AG08396 (cell line): ENCODE data around the gene TMED4.

ENCODE experiments used
- DNase-seq: peaks from one replicate; pipeline ENCODE4 v3.0.0; 2012; ENCODE audit warnings: low spot score, mixed read lengths

Gene TMED4

DNA sequence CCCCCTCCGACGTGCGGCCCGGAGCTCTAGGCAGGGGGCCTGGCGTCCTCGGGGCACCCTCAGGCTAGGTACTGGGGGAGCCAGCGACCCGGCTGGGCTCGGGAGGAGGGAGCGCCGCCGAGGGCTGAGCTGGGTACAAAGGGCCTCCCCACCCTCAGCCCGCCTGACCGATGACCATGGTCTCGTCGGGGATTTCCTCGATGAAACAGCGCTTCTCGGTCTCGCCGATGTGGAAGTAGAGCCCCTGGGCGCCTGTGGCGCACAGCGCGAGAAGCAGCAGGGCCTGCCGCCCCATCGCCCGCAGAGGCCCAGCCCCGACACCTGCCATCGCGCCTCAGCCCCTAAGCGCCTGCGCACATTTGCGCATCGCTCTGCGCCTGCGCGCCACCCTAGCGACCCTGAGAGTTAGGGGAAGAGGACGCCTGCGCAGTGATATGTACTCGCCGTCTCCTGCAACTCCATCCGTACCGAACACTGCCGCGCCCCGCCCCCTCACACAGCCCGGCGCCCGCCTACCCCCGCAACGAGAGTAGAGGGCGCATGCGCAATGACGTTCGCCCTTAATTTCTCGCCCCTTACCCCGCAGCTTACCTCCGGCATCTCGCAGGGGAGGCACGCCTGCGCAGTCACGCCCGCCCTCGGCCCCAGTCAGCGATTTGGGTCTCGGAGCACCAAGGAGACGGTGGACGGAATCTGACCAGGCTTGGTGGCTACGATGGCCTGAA is at the start of gene TMED4:
Gene TMED4, minus strand, starts transcription at position 353 of the 725 bp plus-strand sequence. Its CDS starts 25 bp downstream, at position 328.
- DNase-seq: peak; percentile 100

DNA sequence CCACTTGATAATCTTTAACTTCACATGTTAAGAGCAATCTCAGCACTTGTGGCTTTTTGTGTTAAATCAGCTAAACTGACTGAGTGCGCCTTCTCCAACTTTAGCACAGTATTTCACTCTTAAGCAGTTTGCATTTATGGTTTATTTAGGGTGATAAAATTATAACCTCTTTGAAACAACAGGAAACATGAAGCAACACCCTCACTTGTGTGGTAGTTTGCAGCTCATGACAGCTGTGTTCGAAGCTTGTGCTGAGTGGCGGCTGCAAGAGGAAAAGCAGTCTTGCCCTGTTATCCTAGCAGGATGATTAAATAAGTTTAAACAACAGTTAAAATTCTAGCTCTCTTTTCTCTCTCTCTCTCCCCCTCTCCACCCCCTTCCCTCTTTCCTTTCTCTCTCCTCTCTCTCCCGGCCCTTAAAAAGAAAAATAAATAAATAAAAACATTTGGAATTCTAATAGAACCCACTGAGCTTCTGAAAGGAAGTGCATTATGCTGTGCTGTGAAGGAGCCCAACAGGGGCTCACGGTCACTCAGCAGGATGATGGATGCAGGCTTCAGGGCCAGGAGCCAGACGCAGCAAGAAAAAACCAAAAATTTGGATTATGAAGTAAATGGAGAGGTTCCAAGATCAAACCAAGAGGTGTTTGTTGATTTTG is 49.6 kb upstream of the TMED4 start:
- DNase-seq: no peak

DNA sequence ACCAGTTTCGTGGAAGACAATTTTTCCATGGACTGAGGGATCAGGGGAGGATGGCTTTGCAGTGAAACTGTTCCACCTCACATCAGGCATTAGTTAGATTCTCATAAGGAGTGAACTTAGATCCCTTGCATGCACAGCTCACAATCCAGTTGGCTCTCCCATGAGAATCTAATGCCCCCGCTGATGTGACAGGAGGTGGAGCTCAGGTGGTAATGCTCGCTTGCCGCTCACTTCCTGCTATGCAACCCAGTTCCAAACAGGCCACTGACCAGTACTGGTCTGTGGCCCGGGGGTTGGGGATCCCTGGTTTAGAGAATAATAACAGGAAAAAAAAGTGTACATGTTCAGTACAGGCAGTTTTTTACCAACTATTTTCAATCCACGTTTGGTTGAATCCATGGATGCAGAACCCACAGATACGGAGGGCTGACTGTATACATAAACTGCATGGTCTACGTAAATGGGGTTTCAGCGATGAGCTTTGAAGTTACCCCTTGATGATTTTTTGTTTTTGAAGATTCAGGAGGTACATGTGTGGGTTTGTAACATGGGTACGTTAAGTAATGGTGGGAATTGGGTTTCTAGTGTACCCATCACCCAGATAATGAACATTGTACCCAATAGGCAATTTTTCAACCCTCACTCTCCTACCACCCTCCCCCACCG is 48.9 kb upstream of the TMED4 start:
- no peak for DNase-seq

DNA sequence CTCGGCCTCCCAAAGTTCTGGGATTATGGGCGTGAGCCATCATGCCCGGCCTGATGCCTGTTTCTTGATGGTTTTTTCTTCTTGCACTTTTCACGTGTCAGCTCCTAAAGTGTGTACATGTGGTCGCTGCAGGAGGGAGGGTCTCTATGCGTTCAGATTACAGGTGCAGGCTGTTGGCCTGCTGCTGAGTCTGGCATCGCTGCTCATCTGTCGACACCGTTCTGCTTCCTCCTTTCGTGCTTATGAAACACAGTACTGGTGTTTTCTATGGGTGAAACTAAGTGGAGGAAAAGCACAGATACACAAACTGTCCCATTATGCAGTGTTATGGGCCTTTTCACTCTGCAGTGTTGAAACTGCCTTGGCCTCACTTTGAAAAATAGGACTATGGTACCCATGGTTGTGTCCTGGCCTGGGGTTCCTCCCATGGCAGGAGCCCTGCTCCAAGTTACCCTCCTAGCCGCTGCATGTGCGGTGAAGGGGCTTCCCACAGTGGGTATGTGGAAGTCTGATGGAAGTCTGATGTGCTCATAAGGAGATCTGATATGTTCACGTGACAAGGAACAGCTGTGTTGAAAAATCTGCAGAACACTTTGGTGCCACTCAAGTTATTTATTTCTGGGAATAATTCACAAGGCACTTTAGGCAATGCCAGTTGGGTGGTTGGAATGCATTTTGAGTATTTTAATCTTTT is 47.9 kb upstream of the TMED4 start:
- DNase-seq: no peak

DNA sequence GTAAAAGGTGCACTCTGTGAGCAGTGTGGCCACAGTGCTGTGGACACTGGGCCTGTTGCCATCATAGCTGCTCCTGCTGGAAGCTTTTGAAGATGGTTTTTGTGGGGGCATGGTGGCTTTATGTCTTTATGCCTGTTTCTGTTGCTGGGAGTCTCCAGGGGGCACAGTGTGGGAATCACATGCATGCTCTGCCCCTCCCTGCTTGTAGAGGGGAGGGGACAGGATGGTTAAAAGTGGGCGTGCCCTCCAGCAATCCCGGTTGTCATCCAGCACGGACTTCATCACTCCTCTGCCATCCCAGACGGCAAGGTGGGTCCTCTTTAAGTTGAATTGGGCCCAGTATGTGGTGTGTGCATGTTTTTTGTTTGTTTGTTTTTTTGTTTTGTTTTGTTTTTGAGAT is 44.6 kb upstream of the TMED4 start:
- DNase-seq: no peak

DNA sequence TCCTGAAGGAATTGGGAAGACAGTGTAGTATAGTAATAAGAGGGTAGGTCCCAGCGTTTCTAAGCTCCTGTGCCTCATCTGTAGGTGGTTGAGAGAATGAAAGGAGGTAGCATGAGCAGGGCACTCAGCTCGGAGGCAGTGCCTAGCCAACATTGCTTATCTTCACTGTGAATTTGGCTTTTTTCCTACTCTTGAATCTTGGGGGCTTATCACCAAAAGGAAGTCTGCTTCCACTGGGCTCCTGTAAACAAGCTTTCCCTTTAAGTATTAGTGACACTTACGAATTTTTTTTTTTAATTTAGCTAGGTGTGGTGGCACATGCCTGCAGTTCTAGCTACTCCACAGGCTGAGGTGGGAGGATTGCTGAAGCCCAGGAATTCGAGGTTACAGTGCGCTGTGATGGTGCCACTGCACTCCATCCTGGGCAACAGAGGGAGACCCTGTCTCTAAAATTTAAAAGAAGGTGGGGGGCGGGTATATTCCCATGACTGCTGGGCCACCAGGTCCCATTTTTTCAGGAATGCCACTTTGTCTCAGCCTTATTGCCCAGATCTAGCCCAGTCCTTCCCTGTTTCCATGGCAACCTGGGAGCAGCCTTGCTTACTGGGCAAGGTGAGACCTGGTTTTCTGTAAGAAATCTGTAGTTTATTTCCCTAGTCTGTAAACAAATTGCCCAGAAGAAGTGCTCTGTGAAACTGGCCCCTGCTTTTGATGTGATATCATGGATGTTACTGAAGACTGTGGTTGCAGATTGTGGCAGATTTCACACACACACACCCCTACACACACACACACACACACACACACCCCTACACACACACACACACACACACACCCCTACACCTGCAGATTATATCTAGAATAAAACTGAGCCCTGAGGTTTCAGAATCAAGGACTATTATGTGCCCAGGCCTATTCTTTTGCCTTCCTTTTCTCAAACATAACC is 43.8 kb upstream of the TMED4 start:
- no peak for DNase-seq

DNA sequence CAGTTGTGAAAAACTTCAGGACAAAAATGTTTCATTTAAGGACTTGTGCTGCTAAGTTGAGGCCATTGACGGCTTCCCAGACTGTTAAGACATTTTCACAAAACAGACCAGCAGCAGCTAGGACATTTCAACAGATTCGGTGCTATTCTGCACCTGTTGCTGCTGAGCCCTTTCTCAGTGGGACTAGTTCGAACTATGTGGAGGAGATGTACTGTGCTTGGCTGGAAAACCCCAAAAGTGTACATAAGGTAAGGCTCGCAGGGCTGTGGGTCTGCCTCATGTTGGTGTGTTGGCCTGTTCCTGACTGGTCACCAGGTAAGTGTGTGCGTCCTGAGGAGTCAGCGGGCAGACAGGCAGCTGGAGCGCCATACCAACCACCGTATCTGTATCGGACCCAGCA is 42.3 kb upstream of the TMED4 start:
- no peak for DNase-seq

DNA sequence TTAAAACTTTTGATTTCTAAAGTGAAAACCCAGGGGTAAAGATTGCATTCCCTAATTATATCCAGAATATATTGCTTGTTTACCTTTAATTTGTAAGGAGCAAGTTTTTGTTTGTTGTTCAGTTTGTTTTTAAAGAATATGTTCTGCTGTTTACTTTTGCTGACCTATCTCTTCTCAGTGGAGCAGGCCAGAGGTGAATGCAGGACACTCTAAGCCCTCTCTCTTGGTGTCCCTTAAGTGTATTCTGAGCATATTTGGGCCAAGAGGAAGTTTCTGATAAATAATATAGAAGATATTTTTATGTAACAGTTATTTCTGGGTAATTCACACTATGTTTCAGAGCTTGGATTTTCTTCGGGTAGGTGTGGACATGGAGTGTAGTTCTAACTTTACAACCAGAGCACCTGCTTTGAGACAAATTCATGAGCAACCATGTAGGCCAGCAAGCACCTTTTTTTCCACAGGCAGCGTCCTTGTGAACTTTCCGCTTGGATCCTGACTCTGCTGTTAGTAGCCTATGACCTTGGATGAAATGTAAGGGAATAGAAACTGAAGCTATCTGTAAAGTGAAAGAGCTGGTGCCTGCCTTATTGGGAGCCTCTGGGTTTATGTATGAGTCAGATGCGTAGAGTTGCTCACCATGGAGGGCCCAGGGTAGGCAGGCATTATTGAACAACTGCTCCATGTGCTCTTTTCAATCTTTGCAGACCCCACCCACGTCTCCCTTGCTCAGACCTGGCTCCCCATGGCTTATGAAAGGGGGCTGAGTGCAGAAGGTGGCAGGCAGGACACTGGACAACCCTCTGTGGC is 40.5 kb upstream of the TMED4 start:
- DNase-seq: no peak

DNA sequence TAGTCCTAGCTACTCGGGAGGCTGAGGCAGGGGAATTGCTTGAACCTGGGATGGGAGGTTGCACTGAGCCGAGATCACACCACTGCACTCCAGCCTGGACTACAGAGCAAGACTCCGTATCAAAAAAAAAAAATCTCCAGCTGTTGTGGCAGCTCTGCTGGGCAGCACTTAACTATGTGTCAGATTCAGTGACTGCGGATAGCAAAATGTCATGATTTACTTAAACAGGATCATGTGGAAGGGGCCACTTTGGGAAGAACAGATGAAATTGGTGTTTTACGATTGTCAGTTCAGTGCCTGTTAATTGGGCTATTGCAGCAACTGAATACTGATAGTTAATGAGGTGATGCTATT is 39.7 kb upstream of the TMED4 start:
- DNase-seq: no peak

DNA sequence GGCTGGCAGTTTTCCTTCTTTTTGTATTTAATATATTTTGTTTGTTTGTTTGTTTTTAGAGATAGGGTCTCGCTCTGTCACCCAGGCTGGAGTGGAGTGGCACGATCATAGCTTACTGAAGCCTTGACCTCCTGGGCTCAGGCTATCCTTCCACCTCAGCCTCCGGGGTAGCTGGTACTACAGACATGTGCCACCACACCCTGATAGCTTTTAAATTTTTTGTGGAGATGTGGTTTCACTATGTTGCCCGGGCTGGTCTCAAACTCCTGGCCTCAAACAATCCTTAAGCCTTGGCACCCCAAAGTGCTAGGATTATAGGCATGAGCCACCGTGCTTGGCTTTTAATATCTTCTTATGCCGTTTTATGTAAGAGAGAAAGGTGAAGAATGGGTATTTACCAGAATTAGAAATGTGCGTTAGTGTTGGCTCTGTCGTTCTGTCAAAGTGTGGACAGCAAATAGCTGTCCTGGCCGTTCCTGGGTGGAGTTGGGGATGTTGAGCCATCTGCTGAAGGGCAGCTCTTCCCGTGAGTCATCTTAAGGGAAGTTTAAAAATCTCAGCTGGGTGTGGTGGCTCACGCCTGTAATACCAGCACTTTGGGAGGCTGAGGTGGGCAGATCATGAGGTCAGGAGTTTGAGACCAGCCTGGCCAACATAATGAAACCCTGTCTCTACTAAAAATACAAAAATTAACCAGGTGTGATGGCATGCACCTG is 39.2 kb upstream of the TMED4 start:
- no peak for DNase-seq

DNA sequence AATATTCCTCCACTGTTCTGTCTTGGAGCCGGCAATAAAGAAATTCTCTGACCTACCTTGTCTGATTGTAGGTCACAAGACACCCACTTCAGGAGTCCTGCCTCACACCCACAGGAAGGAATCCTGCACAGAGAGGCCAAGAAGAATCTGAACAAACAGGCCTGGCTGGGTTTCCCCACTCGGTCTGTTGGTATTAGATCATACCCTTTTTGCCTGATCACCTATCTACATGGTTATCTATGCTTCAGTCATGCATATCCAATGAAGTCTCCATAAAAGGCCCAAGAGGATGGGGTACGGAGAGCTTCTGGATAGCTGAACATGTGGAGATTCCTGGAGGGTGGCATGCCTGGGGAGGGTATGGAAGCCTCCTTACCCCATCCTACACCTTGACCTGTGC is 36.7 kb upstream of the TMED4 start:
- no peak for DNase-seq

DNA sequence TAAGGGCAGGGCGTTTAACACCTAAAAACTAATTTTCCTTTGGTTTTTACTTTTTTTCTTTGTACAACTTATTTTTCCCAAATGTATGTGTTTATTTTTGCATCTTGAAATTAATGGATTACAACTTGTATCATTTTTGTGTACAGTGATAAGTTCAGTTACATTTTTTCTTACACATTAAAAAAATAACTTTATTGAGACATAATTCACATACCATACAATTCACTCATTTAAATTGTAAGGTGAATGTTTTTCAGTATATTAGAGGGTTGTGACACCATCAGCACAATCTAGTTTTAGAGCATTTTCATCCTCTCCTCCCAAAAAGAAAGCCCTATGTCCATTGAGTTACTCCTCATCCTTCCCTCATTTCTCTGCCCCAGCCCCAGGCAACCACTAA is 36.0 kb upstream of the TMED4 start:
- no peak for DNase-seq

DNA sequence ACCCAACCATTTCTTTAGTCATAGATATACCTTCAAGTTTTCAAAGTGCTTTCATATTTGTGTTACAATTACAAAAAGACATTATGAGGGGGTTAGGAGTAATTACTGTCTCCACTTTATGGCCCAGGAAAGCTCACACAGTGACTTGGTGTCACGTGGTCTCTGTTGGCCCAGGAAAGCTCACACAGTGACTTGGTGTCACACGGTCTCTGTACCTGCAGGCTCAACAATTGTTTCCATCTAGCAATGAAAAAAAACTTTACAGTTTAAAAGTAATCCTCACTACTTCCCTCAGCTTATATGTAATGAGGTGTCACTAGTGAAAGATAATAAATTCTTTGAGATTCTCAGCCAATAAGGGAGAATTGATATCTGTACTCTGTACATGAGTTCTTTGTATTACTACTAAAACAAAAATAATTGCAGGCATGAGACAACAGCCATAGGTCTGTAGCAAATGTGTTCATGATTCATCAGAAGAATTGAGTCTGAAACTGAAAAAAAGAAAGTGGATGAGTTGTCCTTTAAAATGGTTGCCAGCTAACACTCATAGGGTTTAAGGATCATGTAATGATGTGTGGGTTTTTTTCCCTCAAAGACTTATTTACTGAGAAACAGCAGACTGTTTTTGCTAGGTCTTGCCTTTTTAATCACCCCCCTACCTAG is 35.3 kb upstream of the TMED4 start:
- DNase-seq: peak; percentile 48

DNA sequence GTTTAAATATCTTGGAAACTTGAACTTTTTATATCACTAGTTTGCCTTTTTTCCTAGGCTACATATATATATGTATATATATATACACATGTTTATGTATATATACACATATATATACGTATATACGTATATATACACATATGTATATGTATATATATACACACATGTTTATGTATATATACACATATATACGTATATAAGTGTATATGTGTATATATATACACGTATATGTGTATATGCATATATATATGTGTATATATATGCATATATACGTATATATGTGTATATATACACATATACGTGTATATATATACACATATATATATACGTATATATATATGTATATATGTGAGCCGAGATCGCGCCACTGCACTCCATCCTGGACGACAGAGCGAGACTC is 34.5 kb upstream of the TMED4 start:
- no peak for DNase-seq

DNA sequence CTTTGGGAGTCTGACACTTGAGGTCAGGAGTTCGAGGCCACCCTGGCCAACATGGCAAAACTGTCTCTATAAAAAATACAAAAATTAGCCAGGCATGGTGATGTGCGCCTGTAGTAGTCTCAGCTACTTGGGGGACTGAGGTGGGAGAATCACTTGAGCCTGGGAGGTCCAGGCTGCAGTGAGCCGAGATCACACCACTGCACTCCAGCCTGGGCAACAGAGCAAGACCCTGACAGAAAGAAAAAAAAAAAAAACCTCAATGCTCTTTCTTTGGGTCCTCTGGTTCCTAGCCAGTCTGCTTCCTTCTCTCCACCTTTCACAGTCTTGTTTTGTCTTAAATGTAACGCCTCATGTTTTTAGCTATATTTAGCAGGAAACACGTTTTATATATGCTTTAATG is 33.8 kb upstream of the TMED4 start:
- DNase-seq: no peak

DNA sequence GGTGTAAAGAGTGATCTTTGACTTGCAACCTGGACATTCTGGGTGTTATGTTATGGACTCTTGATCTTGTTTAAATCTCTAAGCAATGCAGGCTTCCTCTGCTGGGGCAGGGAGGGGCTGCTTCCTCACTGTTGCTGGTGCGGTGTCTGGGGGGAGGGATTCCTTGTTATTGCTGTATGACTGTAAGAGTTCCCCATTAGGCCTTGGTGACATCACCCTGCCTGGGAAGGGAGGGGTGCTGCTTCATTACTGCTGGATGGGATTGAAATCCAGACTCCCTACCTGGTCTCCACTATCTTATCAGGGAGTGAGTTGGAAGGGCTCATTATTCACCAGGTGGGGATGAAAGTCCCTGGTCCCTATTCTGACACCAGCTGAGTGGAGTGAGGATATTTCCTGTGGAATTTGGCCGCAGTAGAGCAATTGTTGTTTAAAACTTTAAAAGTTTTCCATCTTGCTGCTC is 33.1 kb upstream of the TMED4 start:
- no peak for DNase-seq

DNA sequence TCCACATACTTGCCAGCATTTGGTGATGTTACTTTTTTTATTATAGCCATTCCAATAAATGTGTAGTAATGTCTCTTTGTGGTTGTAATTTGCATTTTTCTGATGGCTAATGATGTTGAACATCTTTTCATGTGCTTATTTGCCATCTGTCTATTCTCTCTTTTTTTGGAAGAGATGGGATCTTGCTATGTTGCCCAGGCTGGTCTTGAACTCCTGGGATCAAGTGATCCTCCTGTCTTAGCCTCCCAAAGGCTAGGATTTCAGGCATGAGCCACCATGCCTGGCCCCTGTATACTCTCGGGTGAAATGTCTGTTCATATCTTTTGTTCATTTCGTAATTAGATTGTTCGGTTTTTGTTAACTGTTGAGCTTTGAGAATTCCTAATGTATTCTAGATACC is 27.8 kb upstream of the TMED4 start:
- DNase-seq: no peak

DNA sequence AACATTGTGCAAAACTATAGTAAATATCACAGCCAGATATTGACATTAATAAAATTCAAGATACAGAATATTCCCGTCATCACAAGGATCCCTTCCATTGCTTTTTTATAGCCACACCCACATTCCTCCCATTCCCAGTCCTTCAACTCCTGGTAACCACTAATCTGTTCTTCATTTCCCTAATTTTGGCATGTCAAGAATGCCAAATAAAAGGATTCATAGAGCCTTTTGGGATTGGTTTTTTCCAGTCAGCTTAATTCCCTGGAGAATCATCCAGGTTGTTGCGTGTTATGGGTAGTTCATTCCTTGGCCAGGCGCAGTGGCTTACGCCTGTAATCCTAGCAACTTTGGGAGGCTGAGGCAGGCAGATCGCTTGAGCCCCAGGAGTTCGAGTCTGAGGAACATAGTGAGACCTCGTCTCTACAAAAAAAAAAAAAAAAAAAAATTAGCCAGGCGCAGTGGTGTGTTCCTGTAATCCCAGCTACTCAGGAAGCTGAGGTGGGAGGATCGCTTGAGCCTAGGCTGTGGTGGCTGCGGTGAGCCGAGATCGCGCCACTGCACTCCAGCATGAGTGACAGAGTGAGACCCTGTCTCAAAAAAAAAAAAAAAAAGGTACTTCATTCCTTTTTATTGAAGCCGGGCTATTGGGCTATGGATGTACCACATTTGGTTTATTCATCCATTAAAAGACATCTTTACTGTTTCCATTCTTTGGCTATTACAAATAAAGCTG is 27.1 kb upstream of the TMED4 start:
- DNase-seq: no peak
